ENCODE data around the gene TIAM1.

TIAM1 gene

GRCh38 chr21:31354122-31354521 is 10.1 kb upstream of the TIAM1 start:
- DNase-seq (ENCODE audit: low read depth in 3 of 3) = no peak

DNA sequence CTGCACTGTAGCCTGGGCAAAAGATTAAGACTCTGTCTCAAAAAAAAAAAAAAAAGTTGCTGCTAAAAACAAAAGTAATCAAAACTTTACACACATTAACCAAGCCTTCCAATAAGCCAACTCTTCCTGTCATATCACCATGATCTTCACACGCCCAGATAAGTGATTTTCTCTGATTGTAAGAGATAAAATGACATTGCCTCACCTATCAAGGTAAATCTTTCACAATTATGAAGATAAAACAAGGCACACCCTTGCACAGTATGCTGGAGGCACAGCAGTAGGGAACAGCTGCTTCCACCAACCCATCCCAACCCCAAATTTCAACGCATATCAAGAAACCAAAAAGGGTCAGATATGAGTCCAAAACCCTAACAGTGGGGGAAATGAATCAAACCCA is 8.8 kb upstream of the TIAM1 start:
- no peak for DNase-seq (ENCODE audit: low read depth in 3 of 3)

GRCh38 chr21:31351960-31352359 is 7.9 kb upstream of the TIAM1 start:
- DNase-seq (ENCODE audit: low read depth in 3 of 3) = no peak

- no peak for DNase-seq (ENCODE audit: low read depth in 3 of 3)
These were observed 7.4 kb upstream of the TIAM1 start for GRCh38 chr21:31351438-31351837.

GRCh38 chr21:31349208-31349607 is 5.1 kb upstream of the TIAM1 start:
- no peak for DNase-seq (ENCODE audit: low read depth in 3 of 3)

DNA sequence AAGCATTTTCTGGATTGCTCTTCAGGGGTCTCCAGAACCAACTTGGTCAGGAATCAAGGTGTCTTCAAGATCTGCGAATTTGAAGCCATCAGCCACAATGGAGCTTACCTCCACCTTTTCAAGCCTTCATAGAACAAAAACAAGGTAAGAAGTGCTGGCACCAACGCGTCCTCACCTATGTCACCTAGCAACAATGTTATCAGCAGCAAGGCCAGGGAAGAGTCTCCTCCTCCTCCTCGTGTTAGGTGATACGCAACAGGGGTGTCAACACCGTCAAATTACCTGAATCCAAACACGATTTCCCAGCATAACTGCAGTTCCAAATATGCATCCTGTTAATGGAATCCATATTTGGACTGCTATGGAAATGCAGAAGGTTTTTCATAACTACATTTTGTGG is 4.1 kb upstream of the TIAM1 start:
- DNase-seq (ENCODE audit: low read depth in 3 of 3) = no peak

DNA sequence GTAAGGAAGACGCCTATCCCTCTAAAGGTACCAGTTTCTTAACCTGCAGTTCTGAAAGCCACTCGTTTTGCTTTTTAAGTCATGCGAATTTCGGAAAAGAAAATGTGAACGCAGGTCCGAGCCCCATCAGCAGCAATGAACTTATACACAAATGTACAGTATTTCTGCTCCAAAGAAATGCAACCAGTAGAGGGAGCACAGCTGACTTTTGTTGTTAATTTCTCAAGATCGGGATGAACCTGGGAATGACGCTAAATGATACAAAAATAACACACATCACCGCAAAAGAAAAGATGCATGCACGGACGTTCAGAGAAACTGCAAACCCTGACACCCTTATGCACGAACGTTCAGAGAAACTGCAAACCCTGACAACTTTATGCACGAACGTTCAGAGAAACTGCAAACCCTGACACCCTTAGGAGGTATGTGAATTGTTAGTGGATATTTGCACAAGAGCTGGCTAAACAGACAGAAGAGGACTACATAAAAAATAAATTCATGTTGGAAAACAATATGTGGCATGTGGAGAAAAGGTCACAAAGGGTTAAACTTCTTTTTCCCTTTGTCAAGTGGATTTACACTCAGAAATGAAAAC is 3.5 kb upstream of the TIAM1 start:
- no peak for DNase-seq (ENCODE audit: low read depth in 3 of 3)

GRCh38 chr21:31346256-31346821 is 2.3 kb upstream of the TIAM1 start:
- DNase-seq (ENCODE audit: low read depth in 3 of 3) = no peak

DNA sequence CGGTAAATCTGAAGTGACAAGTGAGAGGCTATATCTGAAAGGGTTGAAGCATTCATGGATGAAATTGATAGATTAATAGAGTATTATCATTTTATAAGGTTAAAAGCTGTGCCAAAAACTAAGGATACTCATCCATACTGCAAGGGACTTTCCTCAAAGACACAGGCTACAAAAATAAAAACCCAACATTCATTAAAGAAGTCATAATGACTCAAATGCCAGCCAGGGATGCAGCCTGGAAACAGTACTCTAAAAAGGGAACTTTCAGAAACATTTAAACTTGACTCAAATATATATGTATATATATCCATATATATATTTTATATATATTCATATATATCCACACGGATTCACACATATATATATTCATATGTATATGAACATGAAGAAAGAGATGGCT is 1.1 kb upstream of the TIAM1 start:
- no peak for DNase-seq (ENCODE audit: low read depth in 3 of 3)

GRCh38 chr21:31343030-31343510 is 991 bp downstream of the TIAM1 start:
- no peak for DNase-seq (ENCODE audit: low read depth in 3 of 3)

DNA sequence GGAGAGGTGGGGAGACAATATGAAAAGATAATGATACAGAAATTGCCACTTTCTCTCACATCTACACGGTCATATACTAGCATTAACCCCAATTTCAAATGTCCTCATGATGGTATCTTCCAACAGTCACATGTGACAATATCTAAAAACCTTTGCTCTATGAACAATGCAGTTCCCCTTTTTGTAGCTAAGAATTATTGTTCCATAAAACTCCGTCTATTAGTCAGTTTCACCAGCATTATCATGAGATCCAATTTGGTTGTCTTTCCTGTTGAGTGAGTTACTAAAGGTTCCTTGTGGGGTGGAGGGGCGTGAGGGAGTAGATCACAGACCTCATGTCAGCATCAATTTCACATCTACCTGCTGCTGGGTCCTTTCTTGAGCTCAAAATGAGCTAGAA is 1.7 kb downstream of the TIAM1 start:
- DNase-seq (ENCODE audit: low read depth in 3 of 3) = no peak

DNA sequence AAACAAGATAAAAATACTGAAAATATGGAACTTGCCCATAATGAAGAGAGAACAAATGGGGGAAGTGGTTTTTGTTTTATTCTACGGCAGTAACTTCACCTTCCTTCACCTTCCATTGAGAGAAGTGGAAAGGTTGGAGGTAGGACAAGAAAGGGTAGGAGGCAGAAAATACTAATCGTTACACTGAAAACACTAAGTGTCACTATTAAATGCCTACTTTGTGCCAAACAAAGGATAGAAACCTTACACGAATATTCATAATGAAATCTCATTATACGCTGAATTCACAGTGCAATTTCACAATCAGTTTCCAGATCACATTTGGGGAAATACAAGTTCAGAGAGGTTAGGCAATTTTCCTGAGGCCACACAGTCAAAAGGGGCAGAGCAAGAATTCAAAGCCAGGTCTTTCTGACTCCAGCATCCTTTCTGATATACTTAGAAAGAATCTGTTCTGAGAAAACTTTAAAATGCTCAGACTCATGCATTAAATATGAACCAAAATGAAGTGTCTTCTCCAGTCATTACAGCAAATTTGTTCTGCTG is 3.0 kb downstream of the TIAM1 start:
- no peak for DNase-seq (ENCODE audit: low read depth in 3 of 3)

DNA sequence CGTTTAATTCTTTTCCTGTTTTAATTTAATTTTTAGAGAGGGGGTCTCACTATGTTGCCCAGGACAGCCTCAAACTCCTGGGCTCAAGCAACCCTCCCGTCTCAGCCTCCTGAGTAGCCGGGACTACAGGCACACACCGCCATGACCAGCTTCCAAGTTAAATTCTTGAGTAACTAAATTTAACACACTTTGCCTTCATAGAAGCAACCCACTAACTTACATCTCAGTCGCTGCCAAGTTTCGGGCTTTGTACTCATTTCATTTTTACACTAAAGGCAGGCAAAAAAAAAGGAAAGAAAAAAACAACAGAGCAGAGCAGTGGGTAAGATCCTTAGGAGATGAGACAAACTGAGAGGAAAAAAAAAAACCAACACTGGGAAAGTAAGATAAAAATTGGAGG is 3.5 kb downstream of the TIAM1 start:
- DNase-seq (ENCODE audit: low read depth in 3 of 3) = no peak

DNA sequence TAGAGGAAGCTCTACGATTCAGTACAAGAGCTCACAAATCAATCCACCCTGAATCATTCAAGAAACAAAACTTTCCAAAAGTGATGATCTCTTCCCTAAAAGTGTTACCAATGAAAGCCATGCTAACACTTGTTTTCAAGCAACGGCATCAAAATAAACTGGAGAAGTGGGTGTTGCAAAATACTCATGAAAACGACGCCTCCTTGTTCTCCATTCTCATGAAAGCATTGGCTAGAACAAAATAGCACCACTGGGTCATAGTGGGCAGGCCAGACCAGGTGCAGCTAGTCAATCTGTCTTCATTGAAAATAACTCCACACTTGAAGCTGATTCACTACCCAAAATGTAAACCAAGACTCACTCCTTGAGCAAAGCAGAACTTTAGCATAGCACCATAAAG is 4.3 kb downstream of the TIAM1 start:
- no peak for DNase-seq (ENCODE audit: low read depth in 3 of 3)

DNA sequence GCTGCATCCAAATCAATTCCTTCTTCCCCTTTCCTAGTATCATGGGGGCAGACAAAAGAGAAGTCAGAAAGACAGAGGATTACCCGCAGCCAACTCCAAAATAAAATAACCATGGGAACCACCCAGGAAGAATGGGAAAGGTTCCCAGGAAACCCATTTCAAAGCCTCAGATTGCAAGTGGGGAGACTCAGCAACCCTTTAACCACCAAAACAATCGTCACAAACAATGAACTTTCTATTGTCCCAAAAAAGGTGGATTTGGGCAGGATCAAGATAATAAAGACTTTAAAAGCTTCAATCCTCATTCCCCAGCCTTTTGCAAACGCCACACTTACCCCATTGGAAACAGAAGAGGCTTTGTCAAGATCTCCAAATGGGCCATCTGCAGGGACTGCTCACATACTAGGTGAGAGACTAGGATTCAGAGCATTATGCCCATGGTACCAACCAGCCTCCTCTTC is 5.1 kb downstream of the TIAM1 start:
- no peak for DNase-seq (ENCODE audit: low read depth in 3 of 3)

DNA sequence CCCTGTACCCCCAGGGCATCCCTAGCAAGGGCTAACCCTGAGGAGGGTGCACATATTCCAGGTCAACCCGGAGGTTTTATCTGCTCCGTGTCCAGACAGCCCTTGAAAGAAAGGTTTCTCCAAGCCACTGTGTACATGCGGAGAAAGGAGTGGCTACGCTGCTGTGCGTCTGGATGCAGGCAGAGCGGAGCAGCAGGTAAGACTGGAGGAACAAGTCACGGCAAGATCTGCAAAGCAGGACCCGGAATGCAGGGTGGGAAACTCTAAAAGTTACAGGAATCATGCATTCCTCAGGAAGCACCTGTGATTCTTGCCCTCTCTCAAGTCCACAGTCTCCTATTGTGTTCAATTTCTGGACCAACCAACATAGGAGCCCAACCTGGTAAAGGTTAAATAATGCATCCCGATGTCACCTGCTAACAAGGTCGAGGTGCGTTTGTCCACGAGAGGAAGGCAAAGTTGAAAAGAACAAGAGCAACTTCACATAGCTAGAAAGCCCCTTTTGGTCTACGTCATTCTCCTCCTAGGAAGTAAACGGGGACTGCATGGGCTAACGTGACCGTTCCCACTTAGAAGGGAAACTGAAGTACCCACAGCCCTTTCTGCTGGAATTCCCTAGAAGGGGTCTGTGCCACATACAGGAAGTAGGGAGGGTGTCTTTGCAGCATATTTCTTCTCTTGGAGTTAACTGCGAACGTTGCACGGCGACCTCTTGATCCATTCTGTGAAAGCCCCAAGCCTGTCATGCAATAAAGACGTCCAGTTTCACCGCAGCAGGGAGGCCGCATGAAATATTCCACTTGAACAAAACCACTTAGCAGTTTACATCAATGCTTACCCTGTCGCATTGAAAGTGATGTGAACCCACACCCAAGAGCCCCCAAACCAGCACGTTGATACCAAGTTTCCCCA is 5.8 kb downstream of the TIAM1 start:
- DNase-seq (ENCODE audit: low read depth in 3 of 3) = no peak

- DNase-seq (ENCODE audit: low read depth in 3 of 3) = no peak
These were observed 7.0 kb downstream of the TIAM1 start for GRCh38 chr21:31337086-31337485.

- no peak for DNase-seq (ENCODE audit: low read depth in 3 of 3)
These were observed 7.4 kb downstream of the TIAM1 start for GRCh38 chr21:31336739-31337040.

DNA sequence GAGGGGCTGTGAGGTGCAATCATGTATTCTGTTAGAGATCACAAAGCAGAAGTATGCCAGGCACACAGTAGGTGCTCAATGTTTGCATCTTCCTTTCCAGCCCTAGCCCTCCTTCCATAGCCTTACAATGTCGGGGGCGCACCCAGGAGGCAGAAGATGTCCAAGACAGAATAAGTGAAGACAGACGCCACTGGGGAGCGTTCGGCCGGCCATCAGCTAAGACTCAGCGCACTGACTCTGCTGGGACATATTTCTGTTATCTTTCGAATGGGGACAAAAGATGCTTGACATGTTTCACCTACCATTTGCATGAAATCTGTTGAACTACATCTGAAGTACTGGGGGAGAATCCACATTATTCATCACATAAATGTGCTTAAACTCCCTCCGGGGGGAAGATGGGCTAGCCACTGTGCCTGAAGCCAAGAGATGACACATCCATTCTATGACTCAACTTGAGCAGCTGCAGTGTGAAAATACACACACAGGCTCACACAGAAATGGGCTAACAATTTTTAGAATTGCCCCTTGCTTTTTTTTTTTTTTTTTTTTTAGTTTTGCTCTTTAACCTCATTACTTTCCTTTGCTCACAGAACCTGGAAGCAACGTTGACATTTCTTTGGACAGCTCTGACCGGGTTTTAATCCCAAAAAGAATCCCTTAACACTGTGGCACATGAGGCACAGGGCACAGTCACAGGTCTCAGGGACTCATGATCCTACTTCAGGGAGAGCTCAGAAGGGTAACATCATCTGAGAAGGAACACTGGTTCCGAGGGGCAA is 7.9 kb downstream of the TIAM1 start:
- DNase-seq (ENCODE audit: low read depth in 3 of 3) = no peak

DNA sequence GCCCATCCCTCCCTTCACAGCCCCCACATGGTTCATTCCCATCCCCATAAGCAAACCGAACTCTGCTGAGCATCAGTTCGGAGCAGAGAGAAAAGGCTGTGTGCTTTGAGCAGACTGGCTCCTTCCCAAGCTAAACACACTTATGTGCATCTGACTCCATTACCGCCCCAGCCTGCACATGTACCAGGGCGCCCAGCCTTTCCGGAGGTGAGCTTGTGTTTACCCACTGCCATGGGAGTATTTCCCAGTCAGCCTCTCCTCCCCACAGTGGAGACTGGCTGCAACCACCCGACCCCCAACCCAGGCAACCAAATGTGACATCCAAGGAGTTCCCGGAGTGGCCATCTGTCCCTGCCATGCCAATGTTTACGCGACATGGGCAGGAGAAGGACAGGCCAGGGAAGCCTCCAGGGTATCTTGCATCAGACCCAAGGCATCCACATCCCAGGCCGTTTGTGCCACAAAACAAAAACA is 9.4 kb downstream of the TIAM1 start:
- DNase-seq (ENCODE audit: low read depth in 3 of 3) = no peak

GRCh38 chr21:31332525-31332924 is 11.5 kb downstream of the TIAM1 start:
- DNase-seq (ENCODE audit: low read depth in 3 of 3) = no peak

DNA sequence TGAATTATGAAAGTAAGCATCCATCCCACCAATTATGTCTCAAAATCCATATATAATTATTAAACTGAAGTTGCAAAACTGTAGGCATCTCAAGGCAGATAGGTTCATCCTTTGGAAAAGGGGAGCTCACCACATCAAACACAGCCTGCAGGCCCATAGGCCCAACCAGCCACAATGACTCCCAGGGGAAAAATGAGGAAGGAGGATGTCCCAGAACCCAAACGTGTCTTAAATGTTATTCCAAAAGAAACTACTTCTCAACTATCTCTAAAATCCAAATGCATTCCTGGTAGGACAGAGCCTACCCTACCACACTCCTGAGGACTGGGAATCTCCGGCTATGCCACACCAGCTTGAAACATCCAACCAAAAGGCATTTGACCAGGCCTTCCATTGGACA is 12.8 kb downstream of the TIAM1 start:
- DNase-seq (ENCODE audit: low read depth in 3 of 3) = no peak
